Neuron (in vitro differentiated cells): ENCODE data around the gene SMAD2.

Experiments
- H2AFZ ChIP-seq: one replicate; pipeline ENCODE4 v1.6.1; 2013; ENCODE audit warnings: low read depth, mild to moderate bottlenecking, inconsistent platforms, low read length, moderate library complexity
- H3K27me3 ChIP-seq: one replicate; pipeline ENCODE4 v1.6.1; 2013; ENCODE audit warnings: low read length; ENCODE audit not compliant: insufficient read depth
- H3K36me3 ChIP-seq: one replicate; pipeline ENCODE4 v1.6.1; 2013; ENCODE audit warnings: low read length; ENCODE audit not compliant: insufficient read depth
- H3K4me1 ChIP-seq: one replicate; pipeline ENCODE4 v1.6.1; 2013; ENCODE audit warnings: low read length; ENCODE audit not compliant: insufficient read depth
- H3K4me3 ChIP-seq: 2 replicates; pipeline ENCODE4 v1.5.1; 2013; ENCODE audit warnings: mild to moderate bottlenecking, low read length, moderate library complexity
- H3K9me3 ChIP-seq: one replicate; pipeline ENCODE4 v1.6.1; 2013; ENCODE audit warnings: low read length

Gene SMAD2

DNA sequence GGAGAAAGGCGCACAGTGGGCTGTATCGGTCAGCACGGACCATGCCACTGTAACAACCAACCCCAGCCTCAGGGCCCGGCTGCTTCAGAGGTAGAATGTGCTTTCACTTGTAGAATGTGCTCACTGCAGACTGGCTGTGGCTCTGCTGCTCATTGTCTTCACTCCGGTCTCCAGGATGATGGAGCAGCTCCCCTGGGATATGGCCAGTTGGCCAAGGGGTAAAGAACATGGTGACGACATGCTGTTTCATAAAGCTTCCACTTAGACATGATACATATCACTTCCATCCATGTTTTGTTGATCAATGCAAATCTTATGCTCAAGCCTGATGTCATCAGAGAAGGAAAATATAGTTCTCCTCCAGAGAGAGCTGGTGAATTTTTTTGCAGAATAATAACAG, 127.7 kb downstream of the SMAD2 start:
- Histone ChIP-seq H3K4me3 (no peak overlapping the region), H3K9me3 (no peaks in the 10 kb centered on the region), H3K27me3 (no peaks in the 10 kb centered on the region), H3K4me1 (no peaks in the 10 kb centered on the region), H2AFZ (no peak overlapping the region), H3K36me3 (no peaks in the 10 kb centered on the region)

DNA sequence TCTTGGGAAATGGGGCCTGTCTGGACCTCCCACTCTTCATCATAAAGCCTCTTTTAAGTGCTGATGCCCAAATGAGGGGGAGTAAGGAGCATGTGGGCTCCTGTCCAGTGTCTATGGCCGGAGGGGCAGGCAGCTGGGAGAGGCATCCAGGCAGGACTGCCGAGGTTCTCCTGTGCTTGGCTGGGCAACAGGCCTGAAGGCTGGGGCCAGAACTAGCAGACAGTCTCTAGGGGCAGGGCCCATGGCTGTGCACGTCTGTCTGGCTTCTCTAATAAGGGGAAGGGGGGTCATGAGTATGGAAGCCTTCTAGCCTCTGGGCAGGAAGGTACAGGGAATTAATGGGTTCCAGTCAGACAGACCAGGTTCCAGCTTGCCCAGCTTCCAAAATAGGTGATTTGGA, 128.6 kb downstream of the SMAD2 start:
- no peaks in the 10 kb centered on the region for H3K9me3 ChIP-seq

DNA sequence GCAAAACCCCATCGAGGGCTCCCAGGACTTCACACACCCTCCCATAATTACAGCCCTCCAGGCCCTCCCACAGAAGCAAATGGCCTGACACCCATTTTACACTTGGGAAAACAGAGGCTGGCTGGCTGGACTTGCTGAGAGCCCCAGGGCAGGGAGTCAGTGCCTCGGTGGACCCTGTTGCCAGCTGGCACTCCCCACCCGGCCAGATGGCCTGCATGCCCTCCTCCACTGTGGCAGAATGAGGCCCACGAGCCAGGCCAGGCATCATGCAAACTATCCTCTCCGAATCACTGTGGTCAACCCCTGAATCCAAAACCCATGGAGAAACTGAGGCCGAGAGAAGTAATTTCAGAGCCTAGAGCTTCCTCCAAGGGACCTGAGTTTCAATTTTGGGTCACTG, 129.7 kb downstream of the SMAD2 start:
- no peak overlapping the region for H3K4me3 ChIP-seq
- H3K9me3 ChIP-seq: no peaks in the 10 kb centered on the region
- no peaks in the 10 kb centered on the region for H3K27me3 ChIP-seq
- H2AFZ ChIP-seq: no peak overlapping the region
- no peaks in the 10 kb centered on the region for H3K36me3 ChIP-seq
- H3K4me1 ChIP-seq: no peaks in the 10 kb centered on the region

More for the DNA sequence above, 128.6 kb downstream of the SMAD2 start:
- Histone ChIP-seq H3K27me3 (no peaks in the 10 kb centered on the region), H3K4me1 (no peaks in the 10 kb centered on the region), H3K36me3 (no peaks in the 10 kb centered on the region), H3K4me3 (no peak overlapping the region), H2AFZ (no peak overlapping the region)

DNA sequence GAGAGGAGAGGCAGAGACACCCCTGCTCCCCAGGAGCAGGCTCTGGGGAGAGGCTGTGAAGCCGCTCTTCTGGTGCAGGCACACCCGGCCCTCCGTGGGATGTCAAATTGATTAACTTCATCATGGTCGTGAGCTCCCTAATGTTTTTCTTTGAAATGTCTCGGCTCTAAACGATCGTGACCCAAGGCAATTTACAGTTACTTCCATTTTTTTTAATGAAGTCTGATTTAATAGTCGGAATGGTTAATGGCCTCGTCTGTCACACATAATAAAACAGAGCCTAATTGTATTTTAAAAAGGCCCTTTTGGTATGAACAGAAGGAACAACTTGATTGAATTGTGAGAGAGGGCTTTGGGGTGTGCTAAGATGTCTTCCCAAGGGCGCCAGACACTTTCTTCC, 130.2 kb downstream of the SMAD2 start:
- H3K4me1 ChIP-seq: no peaks in the 10 kb centered on the region
- no peaks in the 10 kb centered on the region for H3K36me3 ChIP-seq
- no peaks in the 10 kb centered on the region for H3K27me3 ChIP-seq
- H3K4me3 ChIP-seq: no peak overlapping the region
- H2AFZ ChIP-seq: no peak overlapping the region
- no peaks in the 10 kb centered on the region for H3K9me3 ChIP-seq

DNA sequence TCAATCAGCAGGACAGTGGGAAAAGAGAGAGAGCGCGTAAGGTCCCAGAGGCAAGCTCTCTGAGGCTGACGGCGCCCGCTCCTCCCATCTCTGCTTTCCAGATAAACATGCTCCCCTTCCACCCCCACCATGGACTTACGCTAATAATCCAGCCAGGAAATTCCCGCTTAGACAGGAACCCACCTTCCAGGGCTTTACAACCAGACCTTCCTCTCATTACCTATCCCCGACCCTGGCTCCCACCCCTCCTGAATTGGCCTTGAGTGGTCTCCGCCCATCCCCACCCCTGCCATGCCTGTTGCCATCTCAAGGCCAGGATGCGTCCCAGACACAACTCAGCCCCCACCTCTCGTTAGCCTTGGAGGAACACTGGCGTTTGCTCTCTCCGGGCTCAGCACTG, 131.1 kb downstream of the SMAD2 start:
- no peaks in the 10 kb centered on the region for H3K9me3 ChIP-seq
- no peaks in the 10 kb centered on the region for H3K27me3 ChIP-seq
- H2AFZ ChIP-seq: no peak overlapping the region
- H3K4me3 ChIP-seq: no peak overlapping the region
- no peaks in the 10 kb centered on the region for H3K4me1 ChIP-seq
- H3K36me3 ChIP-seq: no peaks in the 10 kb centered on the region

DNA sequence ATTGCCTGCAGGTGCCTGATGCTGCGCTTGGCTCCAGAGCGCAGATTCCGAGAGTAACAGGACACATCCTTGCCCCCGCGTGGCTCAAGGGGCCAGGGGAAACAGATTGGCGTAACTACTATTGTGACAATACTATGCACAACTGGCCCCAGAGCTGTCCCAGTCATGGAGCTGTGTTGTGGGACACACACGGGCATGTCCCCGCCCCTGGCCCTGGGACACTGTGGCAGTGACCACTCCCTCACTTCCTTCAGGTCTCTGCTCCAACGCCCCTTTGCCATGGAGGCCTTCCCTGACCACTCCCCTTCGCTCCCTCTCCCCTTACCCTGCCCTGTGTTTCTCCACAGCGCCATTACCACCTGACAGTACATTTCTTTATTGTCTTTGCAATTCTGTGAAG, 132.1 kb downstream of the SMAD2 start:
- Histone ChIP-seq H3K27me3 (no peaks in the 10 kb centered on the region), H3K9me3 (no peaks in the 10 kb centered on the region), H2AFZ (no peak overlapping the region), H3K4me1 (no peaks in the 10 kb centered on the region), H3K4me3 (no peak overlapping the region), H3K36me3 (no peaks in the 10 kb centered on the region)

DNA sequence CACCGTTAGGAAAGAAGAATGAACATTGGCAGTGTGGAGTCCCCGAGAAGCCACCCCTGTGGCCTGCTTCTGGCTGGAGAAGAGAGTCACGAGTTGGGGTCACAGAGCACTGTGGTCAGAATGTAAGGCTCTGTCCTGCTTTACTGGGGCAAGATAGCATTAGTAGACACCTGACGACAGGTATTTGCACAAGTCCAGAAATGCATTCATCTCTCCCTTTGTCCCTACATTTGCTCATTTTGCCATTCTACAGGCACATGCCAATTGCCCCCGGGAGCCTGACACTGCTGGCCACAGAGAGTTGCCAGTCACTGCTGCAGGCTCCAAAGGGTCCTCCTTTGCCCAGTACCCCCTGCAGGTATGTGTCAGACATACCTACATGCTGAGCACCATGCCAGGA, 133.3 kb downstream of the SMAD2 start:
- Histone ChIP-seq H3K27me3 (no peaks in the 10 kb centered on the region), H3K9me3 (no peaks in the 10 kb centered on the region), H3K4me1 (no peaks in the 10 kb centered on the region), H2AFZ (no peak overlapping the region), H3K4me3 (no peak overlapping the region), H3K36me3 (no peaks in the 10 kb centered on the region)

DNA sequence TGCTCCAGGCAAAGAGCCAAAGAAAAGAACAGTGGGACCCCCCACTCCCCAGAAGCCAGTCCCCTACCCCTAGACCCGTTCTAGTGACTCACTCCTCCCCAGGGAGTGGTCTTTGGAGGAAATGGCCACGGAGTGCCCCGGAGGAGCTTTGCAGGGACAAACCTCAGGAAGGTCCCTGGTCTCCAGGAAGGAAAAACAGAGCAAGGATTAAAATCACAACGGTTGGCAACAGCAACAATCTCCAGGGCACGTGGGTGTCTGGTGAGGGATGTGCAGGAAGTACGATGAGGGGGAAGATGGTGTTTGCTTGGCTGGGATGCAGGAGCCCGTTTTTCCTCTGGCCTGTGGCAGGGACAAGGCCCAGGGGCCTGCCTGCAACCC, 135.0 kb downstream of the SMAD2 start:
- Histone ChIP-seq H3K9me3 (no peaks in the 10 kb centered on the region), H3K4me3 (no peak overlapping the region), H2AFZ (no peak overlapping the region), H3K4me1 (no peaks in the 10 kb centered on the region), H3K36me3 (no peaks in the 10 kb centered on the region), H3K27me3 (no peaks in the 10 kb centered on the region)

DNA sequence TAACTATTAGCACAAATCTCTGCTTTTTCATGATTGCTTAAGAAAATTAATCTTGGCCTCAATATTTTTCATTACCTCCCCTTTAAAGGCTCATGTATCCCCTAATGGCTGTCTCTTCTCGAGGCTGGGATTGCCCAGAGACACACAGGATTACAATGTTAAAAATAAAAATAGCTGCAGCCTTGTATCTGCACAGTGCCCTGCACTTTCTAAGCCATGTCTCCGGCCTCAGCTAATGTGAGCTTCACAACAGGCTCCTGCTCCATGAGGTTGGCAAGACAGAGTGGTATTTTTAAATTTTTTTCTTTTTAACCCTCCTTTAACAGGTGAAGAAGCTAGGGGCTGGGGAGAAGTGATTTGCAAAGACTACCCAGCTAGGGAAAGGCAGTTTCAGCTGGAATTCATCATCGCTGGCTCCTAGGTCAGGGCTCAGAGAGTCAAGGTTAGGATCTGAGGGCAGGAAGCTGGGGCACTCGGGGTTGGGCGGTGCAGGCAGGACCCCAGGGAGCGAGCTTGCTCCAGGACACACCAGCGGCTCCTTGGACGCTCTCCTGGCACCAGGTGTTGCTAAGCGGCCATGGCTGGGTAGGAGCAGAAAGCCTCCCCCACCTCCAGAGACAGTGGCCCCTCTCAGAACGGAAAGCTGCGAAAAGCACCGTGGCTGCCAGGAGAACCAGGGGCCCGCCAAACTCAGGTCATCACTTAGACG, 135.6 kb downstream of the SMAD2 start:
- no peak overlapping the region for H3K4me3 ChIP-seq
- H2AFZ ChIP-seq: no peak overlapping the region
- no peaks in the 10 kb centered on the region for H3K36me3 ChIP-seq
- H3K4me1 ChIP-seq: no peaks in the 10 kb centered on the region
- H3K9me3 ChIP-seq: no peaks in the 10 kb centered on the region
- H3K27me3 ChIP-seq: no peaks in the 10 kb centered on the region

DNA sequence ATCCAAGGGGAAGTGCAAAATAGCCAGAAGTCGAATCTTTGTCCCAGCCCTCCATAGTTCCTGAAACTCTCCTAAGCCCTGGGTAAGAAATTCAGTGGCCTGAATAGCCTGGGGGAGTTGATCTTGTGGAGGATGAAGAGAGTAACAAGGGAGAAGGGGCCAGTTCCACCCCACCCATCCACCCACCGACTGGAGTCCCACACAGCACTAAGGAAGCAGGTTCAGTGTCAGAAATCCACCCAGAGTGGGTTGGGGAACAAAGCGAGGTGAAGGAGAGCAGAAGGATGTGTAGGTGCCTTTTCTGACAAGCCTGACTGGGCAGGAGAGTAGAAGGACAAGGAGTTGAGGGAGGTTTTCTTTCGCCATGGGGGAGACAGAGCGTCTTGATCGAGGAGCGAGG, 136.8 kb downstream of the SMAD2 start:
- H3K9me3 ChIP-seq: no peaks in the 10 kb centered on the region
- no peak overlapping the region for H3K4me3 ChIP-seq
- no peaks in the 10 kb centered on the region for H3K27me3 ChIP-seq
- no peaks in the 10 kb centered on the region for H3K4me1 ChIP-seq
- H2AFZ ChIP-seq: no peak overlapping the region
- H3K36me3 ChIP-seq: no peaks in the 10 kb centered on the region

DNA sequence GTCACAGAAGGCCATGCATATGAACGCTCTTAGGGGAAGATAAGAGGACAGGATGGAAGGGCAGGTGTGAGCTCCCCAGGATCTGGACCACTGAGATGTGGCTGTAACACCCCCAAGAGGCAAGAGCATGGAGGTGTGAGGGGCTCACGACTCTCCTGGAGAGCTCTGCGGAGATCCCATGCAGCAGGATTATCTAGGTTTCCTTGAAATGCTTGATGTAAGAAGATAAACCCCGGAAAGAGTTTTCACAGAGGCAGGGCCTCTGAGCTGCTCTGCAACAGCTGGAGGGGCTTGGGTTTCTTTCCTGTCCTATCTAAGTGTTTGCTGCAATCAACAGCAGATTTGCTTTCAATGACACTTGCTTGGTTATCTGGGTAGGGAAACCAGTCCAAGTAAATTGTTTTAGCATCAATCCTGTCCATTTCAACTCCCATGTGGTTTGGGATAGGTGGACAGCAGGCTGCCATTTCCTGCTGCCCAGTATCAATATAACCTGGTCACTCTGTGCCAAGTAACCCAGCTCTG, 138.9 kb downstream of the SMAD2 start:
- H3K27me3 ChIP-seq: no peaks in the 10 kb centered on the region
- H2AFZ ChIP-seq: no peak overlapping the region
- no peaks in the 10 kb centered on the region for H3K36me3 ChIP-seq
- H3K4me3 ChIP-seq: no peak overlapping the region
- no peaks in the 10 kb centered on the region for H3K4me1 ChIP-seq
- no peaks in the 10 kb centered on the region for H3K9me3 ChIP-seq

DNA sequence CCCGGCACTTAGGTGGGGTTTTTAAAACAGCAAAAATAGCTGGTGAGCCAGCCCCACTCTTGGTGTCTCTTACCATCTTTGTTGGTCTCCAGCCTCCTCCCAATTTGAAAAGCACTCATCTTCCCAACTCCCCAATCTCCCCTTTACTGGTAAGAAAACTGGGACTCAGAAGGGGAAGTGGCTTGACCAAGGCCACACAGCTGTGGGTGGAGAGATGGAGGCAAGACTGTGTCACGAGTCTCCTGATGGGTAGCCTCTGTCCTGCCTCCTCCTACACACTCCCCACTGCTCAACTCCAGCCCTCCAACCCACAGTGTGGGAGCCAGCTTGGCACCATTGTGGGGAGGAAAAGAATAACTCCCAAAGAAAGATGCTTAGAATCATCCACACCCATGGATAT, 140.4 kb downstream of the SMAD2 start:
- Histone ChIP-seq H3K27me3 (no peaks in the 10 kb centered on the region), H3K9me3 (no peaks in the 10 kb centered on the region), H3K4me1 (no peaks in the 10 kb centered on the region), H3K36me3 (no peaks in the 10 kb centered on the region), H3K4me3 (no peak overlapping the region), H2AFZ (no peak overlapping the region)

DNA sequence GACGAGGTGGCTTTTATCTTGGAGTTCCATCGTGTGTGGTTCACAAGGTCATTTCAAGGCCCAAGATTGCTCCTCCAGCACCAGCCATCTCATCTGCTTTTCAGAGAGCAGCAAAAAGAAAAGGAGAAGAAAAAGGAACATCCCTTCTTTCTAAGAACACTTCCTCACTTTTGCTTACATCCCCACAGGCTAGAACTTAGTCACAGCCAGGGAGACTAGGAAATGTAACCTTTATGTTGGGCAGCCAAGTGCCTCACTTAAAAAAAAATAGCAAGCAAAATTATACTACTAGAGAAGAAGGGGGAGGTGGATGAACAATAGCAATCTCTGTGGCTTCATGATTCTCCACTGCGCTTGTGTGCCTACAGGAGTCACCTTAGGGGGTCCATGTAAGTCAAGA, 141.8 kb downstream of the SMAD2 start:
- Histone ChIP-seq H2AFZ (no peak overlapping the region), H3K27me3 (no peaks in the 10 kb centered on the region), H3K9me3 (no peaks in the 10 kb centered on the region)

DNA sequence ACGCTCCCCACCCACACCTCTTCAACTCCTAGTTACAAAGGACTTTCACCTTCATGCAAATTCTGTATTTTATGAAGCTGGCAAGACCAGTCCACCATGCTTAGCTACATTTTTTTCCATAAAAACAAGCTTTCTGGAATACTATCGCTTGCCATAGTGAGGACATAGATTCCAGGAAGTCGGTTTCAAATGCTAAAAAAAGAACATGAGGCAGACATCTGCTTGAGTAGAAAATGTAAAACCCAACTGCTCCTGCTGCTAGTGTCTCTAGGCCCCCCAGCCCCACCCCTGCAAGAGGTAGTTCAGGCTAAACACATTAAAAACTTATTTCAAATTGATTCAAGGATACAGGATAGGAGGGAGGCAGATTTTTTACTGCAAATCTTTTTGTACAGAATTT, 148.9 kb downstream of the SMAD2 start:
- H3K36me3 ChIP-seq: no peaks in the 10 kb centered on the region
- H3K4me3 ChIP-seq: no peak overlapping the region
- H2AFZ ChIP-seq: no peak overlapping the region
- H3K4me1 ChIP-seq: no peaks in the 10 kb centered on the region
- peaks cover 2% of the 10 kb centered on the region for H3K27me3 ChIP-seq
- H3K9me3 ChIP-seq: no peaks in the 10 kb centered on the region

More for the DNA sequence above, 141.8 kb downstream of the SMAD2 start:
- H3K4me1 ChIP-seq: no peaks in the 10 kb centered on the region
- H3K4me3 ChIP-seq: no peak overlapping the region
- no peaks in the 10 kb centered on the region for H3K36me3 ChIP-seq
